HG02938 (cell line): Measurements from ENCODE around the gene GAPDH.
"Not testable (repeated sequence)": the region's sequence is repeated elsewhere in the genome, so short reads cannot be mapped to it uniquely, and the experiment has no call there.

Experiments used
- ATAC-seq: cut with Tn5 transposase; IDR thresholded peaks from one replicate; pipeline ENCODE4 v1.9.1; 2021; ENCODE audit warnings: mild to moderate bottlenecking, moderate library complexity; ENCODE audit not compliant: unreplicated experiment

The GAPDH gene

GRCh38 chr12:6558014-6558760 is 23.9 kb downstream of the GAPDH start:
- not testable (repeated sequence) for ATAC-seq

- ATAC-seq, result no peak
Measured at GRCh38 chr12:6559500-6559899, 25.2 kb downstream of the GAPDH start.

- ATAC-seq, result no peak
Measured at GRCh38 chr12:6560501-6561205, 26.3 kb downstream of the GAPDH start.

- ATAC-seq, result no peak
Measured at GRCh38 chr12:6562881-6563280, 28.6 kb downstream of the GAPDH start.

GRCh38 chr12:6563448-6564050 is 29.2 kb downstream of the GAPDH start:
- ATAC-seq, result no peak

- ATAC-seq, result no peak
Measured at GRCh38 chr12:6567112-6567670, 32.9 kb downstream of the GAPDH start.

- no peak for ATAC-seq
Measured at GRCh38 chr12:6569312-6569711, 35.0 kb downstream of the GAPDH start.

GRCh38 chr12:6569786-6570185 is 35.5 kb downstream of the GAPDH start:
- no peak for ATAC-seq

- no peak for ATAC-seq
Measured at GRCh38 chr12:6570264-6570887, 36.1 kb downstream of the GAPDH start.

- ATAC-seq, result no peak
Measured at GRCh38 chr12:6573001-6573400, 38.7 kb downstream of the GAPDH start.

GRCh38 chr12:6574576-6575295 is 40.4 kb downstream of the GAPDH start:
- ATAC-seq, result no peak

- ATAC-seq, result no peak
Measured at GRCh38 chr12:6575648-6576047, 41.3 kb downstream of the GAPDH start.

GRCh38 chr12:6582196-6582595 is 47.9 kb downstream of the GAPDH start:
- ATAC-seq, result no peak

GRCh38 chr12:6582959-6583358 is 48.6 kb downstream of the GAPDH start:
- ATAC-seq, result no peak

GRCh38 chr12:6584293-6584692 is 50.0 kb downstream of the GAPDH start:
- no peak for ATAC-seq

- ATAC-seq, result not testable (repeated sequence)
Measured at GRCh38 chr12:6586569-6586968, 52.3 kb downstream of the GAPDH start.
